Measurements from ENCODE around the gene OR52A1.

The OR52A1 gene

DNA sequence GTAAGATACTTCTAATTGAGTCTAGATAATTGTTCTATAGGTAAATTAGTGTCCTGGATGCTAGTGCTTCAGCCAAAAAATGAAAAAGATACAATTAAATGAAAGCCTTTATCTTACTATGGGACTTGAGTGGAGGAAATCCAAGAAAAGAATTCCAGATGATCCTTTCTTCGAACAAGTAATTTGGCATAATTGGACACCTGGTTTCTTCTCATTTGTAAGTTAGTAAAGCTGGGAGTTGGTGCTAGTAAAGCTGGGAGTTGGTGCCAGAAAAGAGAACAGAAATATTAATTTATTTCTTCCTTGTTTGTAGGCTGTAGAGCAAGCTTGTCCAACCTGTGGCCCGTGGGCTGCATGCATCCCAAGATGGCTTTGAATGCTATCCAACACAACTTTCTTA, 33.6 kb upstream of the OR52A1 start:
- H3K14ac ChIP-seq (ENCODE audit: low read length): no peak overlapping the region
- no peak overlapping the region for H2AFZ ChIP-seq (ENCODE audit: insufficient read depth, low read length, poor library complexity)
- H3K4me1 ChIP-seq (ENCODE audit: control insufficient read depth in 1 of 2, insufficient read depth in 2 of 2, low read length in 2 of 2): no peaks in the 10 kb centered on the region
- no peak overlapping the region for H4K91ac ChIP-seq (ENCODE audit: low read depth, low read length)
- H3K9ac ChIP-seq (ENCODE audit: low read length): no peak overlapping the region
- DNase-seq: no peak
- no peak overlapping the region for H3K4me3 ChIP-seq (ENCODE audit: low read depth, low read length)
- no peak overlapping the region for H3K23ac ChIP-seq (ENCODE audit: low read length)
- H4K12ac ChIP-seq (ENCODE audit: low read depth, low read length): no peak overlapping the region
- no peak overlapping the region for H3K18ac ChIP-seq (ENCODE audit: low read length)
- no peak overlapping the region for H2AK5ac ChIP-seq (ENCODE audit: low read length)
- WGBS (ENCODE audit: extremely low coverage, insufficient coverage, insufficient read length): no CpG with 5 or more reads among the region's 2 CpGs
- no peak overlapping the region for H2BK120ac ChIP-seq (ENCODE audit: insufficient read depth, low read length, poor library complexity)
- H3K36me3 ChIP-seq (ENCODE audit: control insufficient read depth in 1 of 2, insufficient read depth in 2 of 2, low read length in 2 of 2): no peaks in the 10 kb centered on the region
- no peak overlapping the region for H4K8ac ChIP-seq (ENCODE audit: low read depth, low read length)
- H3K79me1 ChIP-seq (ENCODE audit: low read length): no peaks in the 10 kb centered on the region
- no peaks in the 10 kb centered on the region for H3K27me3 ChIP-seq (ENCODE audit: insufficient read depth, low read length)
- H3K4ac ChIP-seq (ENCODE audit: low read depth, low read length): no peak overlapping the region
- H3K4me2 ChIP-seq (ENCODE audit: low read length): no peak overlapping the region
- no peak overlapping the region for H2BK12ac ChIP-seq (ENCODE audit: low read length)
- no peaks in the 10 kb centered on the region for H3K79me2 ChIP-seq (ENCODE audit: control insufficient read depth, insufficient read depth, low read length, poor library complexity)
- H2BK5ac ChIP-seq (ENCODE audit: low read depth, low read length, poor library complexity): no peak overlapping the region
- no peak overlapping the region for H3K27ac ChIP-seq (ENCODE audit: low read depth, low read length)
- peaks cover 3% of the 10 kb centered on the region for H3K9me3 ChIP-seq (ENCODE audit: insufficient read depth, low read depth, low read length)

DNA sequence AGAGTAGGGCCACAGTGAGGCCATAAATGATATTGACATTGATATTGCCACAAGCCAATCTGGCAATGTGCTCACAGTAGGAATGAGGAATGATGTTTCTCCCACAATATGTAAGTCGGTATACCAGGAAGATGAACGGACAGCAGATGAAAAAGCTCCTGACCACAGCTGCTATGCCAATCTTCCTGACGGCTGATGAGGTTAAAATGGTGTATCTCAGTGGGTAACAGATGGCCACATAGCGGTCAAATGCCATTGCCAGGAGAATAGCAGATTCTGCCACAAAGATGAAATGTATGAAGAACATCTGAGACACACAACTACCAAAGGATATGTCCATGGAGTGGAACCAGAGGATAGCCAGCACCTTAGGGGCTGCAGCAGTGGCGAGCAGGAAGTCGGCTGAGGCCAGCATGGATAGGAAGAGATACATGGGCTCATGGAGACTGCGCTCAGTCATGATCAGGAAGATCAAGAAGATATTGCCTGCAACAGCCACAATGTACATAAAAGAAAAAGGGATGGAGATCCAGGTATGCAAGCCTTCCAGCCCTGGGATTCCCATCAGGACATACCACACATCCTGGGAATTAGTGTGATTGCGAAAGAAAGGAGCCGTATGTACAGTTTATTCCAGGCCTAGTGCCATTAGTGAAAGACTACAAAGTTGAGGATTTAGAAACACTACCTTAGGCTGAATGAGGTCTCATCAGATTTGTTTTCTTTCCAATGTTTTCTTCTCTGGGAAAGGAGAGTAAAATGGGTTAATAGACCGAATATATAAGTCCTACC, 23.7 kb upstream of the OR52A1 start:
- Histone ChIP-seq H3K27ac (ENCODE audit: low read depth, low read length) (no peak overlapping the region), H3K23ac (ENCODE audit: low read length) (no peak overlapping the region), H2BK12ac (ENCODE audit: low read length) (no peak overlapping the region), H2BK120ac (ENCODE audit: insufficient read depth, low read length, poor library complexity) (no peak overlapping the region), H3K18ac (ENCODE audit: low read length) (no peak overlapping the region), H3K9ac (ENCODE audit: low read length) (no peak overlapping the region), H4K12ac (ENCODE audit: low read depth, low read length) (no peak overlapping the region), H3K36me3 (ENCODE audit: control insufficient read depth in 1 of 2, insufficient read depth in 2 of 2, low read length in 2 of 2) (no peaks in the 10 kb centered on the region), H3K4me2 (ENCODE audit: low read length) (no peak overlapping the region), H3K27me3 (ENCODE audit: insufficient read depth, low read length) (no peaks in the 10 kb centered on the region), H3K4me1 (ENCODE audit: control insufficient read depth in 1 of 2, insufficient read depth in 2 of 2, low read length in 2 of 2) (no peaks in the 10 kb centered on the region), H2AK5ac (ENCODE audit: low read length) (no peak overlapping the region), H3K14ac (ENCODE audit: low read length) (no peak overlapping the region), H3K9me3 (ENCODE audit: insufficient read depth, low read depth, low read length) (no peaks in the 10 kb centered on the region), H3K79me2 (ENCODE audit: control insufficient read depth, insufficient read depth, low read length, poor library complexity) (no peaks in the 10 kb centered on the region), H3K4ac (ENCODE audit: low read depth, low read length) (no peak overlapping the region), H3K4me3 (ENCODE audit: low read depth, low read length) (no peak overlapping the region), H2BK5ac (ENCODE audit: low read depth, low read length, poor library complexity) (no peak overlapping the region), H2AFZ (ENCODE audit: insufficient read depth, low read length, poor library complexity) (no peak overlapping the region), H4K8ac (ENCODE audit: low read depth, low read length) (no peak overlapping the region), H4K91ac (ENCODE audit: low read depth, low read length) (no peak overlapping the region), H3K79me1 (ENCODE audit: low read length) (no peaks in the 10 kb centered on the region)
- DNase-seq: no peak
- WGBS (ENCODE audit: extremely low coverage, insufficient coverage, insufficient read length): no CpG with 5 or more reads among the region's 10 CpGs

DNA sequence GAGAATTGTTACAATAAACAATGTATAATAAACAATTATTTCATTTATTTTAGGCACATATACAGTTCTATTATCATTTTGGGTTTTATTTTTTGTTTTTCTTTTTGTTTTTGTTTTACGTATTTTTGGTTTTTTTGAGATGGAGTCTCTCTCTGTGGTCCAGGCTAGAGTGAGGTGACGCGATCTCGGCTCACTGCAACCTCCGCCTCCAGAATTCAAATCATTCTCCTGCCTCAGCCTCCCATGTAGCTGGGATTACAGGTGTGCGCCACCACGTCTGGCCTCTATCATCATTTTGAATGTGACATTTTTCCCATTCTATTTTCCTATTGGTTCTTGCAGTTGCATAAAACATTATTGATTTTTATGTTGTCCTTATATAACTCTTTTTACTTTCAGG, 20.4 kb upstream of the OR52A1 start:
- Histone ChIP-seq H3K79me2 (ENCODE audit: control insufficient read depth, insufficient read depth, low read length, poor library complexity) (no peaks in the 10 kb centered on the region), H3K14ac (ENCODE audit: low read length) (no peak overlapping the region), H2BK12ac (ENCODE audit: low read length) (no peak overlapping the region), H4K12ac (ENCODE audit: low read depth, low read length) (no peak overlapping the region), H3K36me3 (ENCODE audit: control insufficient read depth in 1 of 2, insufficient read depth in 2 of 2, low read length in 2 of 2) (no peaks in the 10 kb centered on the region), H4K8ac (ENCODE audit: low read depth, low read length) (no peak overlapping the region), H3K27ac (ENCODE audit: low read depth, low read length) (no peak overlapping the region), H3K27me3 (ENCODE audit: insufficient read depth, low read length) (no peaks in the 10 kb centered on the region), H3K4ac (ENCODE audit: low read depth, low read length) (no peak overlapping the region), H3K79me1 (ENCODE audit: low read length) (no peaks in the 10 kb centered on the region), H3K4me1 (ENCODE audit: control insufficient read depth in 1 of 2, insufficient read depth in 2 of 2, low read length in 2 of 2) (no peaks in the 10 kb centered on the region), H3K9ac (ENCODE audit: low read length) (no peak overlapping the region), H3K23ac (ENCODE audit: low read length) (no peak overlapping the region), H2AFZ (ENCODE audit: insufficient read depth, low read length, poor library complexity) (no peak overlapping the region), H3K4me3 (ENCODE audit: low read depth, low read length) (no peak overlapping the region), H3K18ac (ENCODE audit: low read length) (no peak overlapping the region), H2AK5ac (ENCODE audit: low read length) (no peak overlapping the region), H3K9me3 (ENCODE audit: insufficient read depth, low read depth, low read length) (no peaks in the 10 kb centered on the region), H4K91ac (ENCODE audit: low read depth, low read length) (no peak overlapping the region), H2BK5ac (ENCODE audit: low read depth, low read length, poor library complexity) (no peak overlapping the region), H2BK120ac (ENCODE audit: insufficient read depth, low read length, poor library complexity) (no peak overlapping the region), H3K4me2 (ENCODE audit: low read length) (no peak overlapping the region)
- no peak for DNase-seq
- WGBS (ENCODE audit: extremely low coverage, insufficient coverage, insufficient read length): no CpG with 5 or more reads among the region's 7 CpGs

DNA sequence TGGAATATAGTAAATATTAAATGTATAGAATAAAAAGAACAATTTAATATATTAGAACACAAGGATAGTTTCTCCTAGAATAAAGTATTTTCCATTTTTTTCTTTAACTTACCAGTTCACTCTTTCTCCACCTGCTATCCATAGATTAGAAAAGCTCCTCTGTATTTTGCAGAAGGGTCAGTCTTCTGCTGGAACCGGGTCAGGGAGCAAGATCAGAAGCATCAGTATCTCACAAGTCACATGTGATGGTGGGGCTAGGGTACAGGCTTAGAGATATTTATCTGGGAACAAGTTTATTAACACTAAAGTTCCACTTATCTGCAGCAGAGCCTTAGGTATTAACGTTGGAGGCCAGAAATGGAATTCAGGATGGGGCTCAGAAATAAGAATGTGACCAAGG, 17.3 kb upstream of the OR52A1 start:
- no peak overlapping the region for H4K12ac ChIP-seq (ENCODE audit: low read depth, low read length)
- no peak overlapping the region for H3K14ac ChIP-seq (ENCODE audit: low read length)
- H3K4ac ChIP-seq (ENCODE audit: low read depth, low read length): no peak overlapping the region
- H3K79me1 ChIP-seq (ENCODE audit: low read length): no peaks in the 10 kb centered on the region
- WGBS (ENCODE audit: extremely low coverage, insufficient coverage, insufficient read length): no CpG with 5 or more reads among the region's 2 CpGs
- H3K27ac ChIP-seq (ENCODE audit: low read depth, low read length): no peak overlapping the region
- H2AK5ac ChIP-seq (ENCODE audit: low read length): no peak overlapping the region
- no peaks in the 10 kb centered on the region for H3K9me3 ChIP-seq (ENCODE audit: insufficient read depth, low read depth, low read length)
- H3K27me3 ChIP-seq (ENCODE audit: insufficient read depth, low read length): no peaks in the 10 kb centered on the region
- H2BK5ac ChIP-seq (ENCODE audit: low read depth, low read length, poor library complexity): no peak overlapping the region
- H2BK120ac ChIP-seq (ENCODE audit: insufficient read depth, low read length, poor library complexity): no peak overlapping the region
- H2BK12ac ChIP-seq (ENCODE audit: low read length): no peak overlapping the region
- H2AFZ ChIP-seq (ENCODE audit: insufficient read depth, low read length, poor library complexity): no peak overlapping the region
- no peak overlapping the region for H4K8ac ChIP-seq (ENCODE audit: low read depth, low read length)
- H3K9ac ChIP-seq (ENCODE audit: low read length): no peak overlapping the region
- H3K4me2 ChIP-seq (ENCODE audit: low read length): no peak overlapping the region
- no peak overlapping the region for H3K23ac ChIP-seq (ENCODE audit: low read length)
- no peaks in the 10 kb centered on the region for H3K36me3 ChIP-seq (ENCODE audit: control insufficient read depth in 1 of 2, insufficient read depth in 2 of 2, low read length in 2 of 2)
- H4K91ac ChIP-seq (ENCODE audit: low read depth, low read length): no peak overlapping the region
- no peaks in the 10 kb centered on the region for H3K79me2 ChIP-seq (ENCODE audit: control insufficient read depth, insufficient read depth, low read length, poor library complexity)
- no peak overlapping the region for H3K18ac ChIP-seq (ENCODE audit: low read length)
- no peaks in the 10 kb centered on the region for H3K4me1 ChIP-seq (ENCODE audit: control insufficient read depth in 1 of 2, insufficient read depth in 2 of 2, low read length in 2 of 2)
- H3K4me3 ChIP-seq (ENCODE audit: low read depth, low read length): no peak overlapping the region
- DNase-seq: no peak
